Dendritic cell treated with granulocyte-macrophage colony-stimulating factor and Interleukin-4, amounts not matched to agents 40 ng/mL and 50 ng/mL, for 4 days (primary cell): ENCODE measurements around the gene WIPF1.

Source experiments
- H3K27ac Mint-ChIP-seq: one replicate; pipeline ENCODE4 v1.8.0; 2022; ENCODE audit warnings: mild to moderate bottlenecking, mixed read lengths
- H3K27me3 Mint-ChIP-seq: one replicate; pipeline ENCODE4 v1.8.0; 2022; ENCODE audit warnings: mild to moderate bottlenecking, mixed read lengths
- H3K36me3 Mint-ChIP-seq: one replicate; pipeline ENCODE4 v1.8.0; 2022; ENCODE audit warnings: low read depth, mixed read lengths
- H3K4me1 Mint-ChIP-seq: one replicate; pipeline ENCODE4 v1.8.0; 2022; ENCODE audit warnings: low read depth, mixed read lengths
- H3K4me3 Mint-ChIP-seq: one replicate; pipeline ENCODE4 v1.8.0; 2022; ENCODE audit warnings: mild to moderate bottlenecking, moderate library complexity, mixed read lengths
- H3K9me3 Mint-ChIP-seq: one replicate; pipeline ENCODE4 v1.8.0; 2022; ENCODE audit warnings: mixed read lengths
- intact Hi-C: fragments of 100-400 bp; cut with micrococcal nuclease; formaldehyde crosslinking; loops from one replicate; pipeline ENCODE4 v1.15.0; 2022

The WIPF1 gene

GRCh38 chr2:174546519-174547506, 50.8 kb downstream of the WIPF1 start:
- no peak overlapping the region for H3K27ac Mint-ChIP-seq

GRCh38 chr2:174545240-174545639, 52.4 kb downstream of the WIPF1 start:
- Mint-ChIP-seq H3K27me3 (peaks cover 20% of the 10 kb centered on the region), H3K9me3 (no peaks in the 10 kb centered on the region), H3K4me1 (peaks cover 6% of the 10 kb centered on the region), H3K4me3 (no peak overlapping the region), H3K27ac (no peak overlapping the region), H3K36me3 (no peaks in the 10 kb centered on the region)
- intact Hi-C loops: no loop called here

More at GRCh38 chr2:174546519-174547506, 50.8 kb downstream of the WIPF1 start:
- peaks cover 6% of the 10 kb centered on the region for H3K4me1 Mint-ChIP-seq
- no peaks in the 10 kb centered on the region for H3K9me3 Mint-ChIP-seq
- intact Hi-C loops: loop anchor here (1.0 kb wide), 1 partner anchor 84 kb away; no protein-coding TSS in a partner anchor
- H3K27me3 Mint-ChIP-seq: peaks cover 16% of the 10 kb centered on the region
- H3K4me3 Mint-ChIP-seq: no peak overlapping the region
- no peaks in the 10 kb centered on the region for H3K36me3 Mint-ChIP-seq

GRCh38 chr2:174544802-174545201, 52.8 kb downstream of the WIPF1 start:
- H3K27me3 Mint-ChIP-seq: peaks cover 20% of the 10 kb centered on the region
- H3K36me3 Mint-ChIP-seq: no peaks in the 10 kb centered on the region
- H3K9me3 Mint-ChIP-seq: no peaks in the 10 kb centered on the region
- H3K4me3 Mint-ChIP-seq: no peak overlapping the region
- intact Hi-C loops: no loop called here
- no peak overlapping the region for H3K27ac Mint-ChIP-seq
- H3K4me1 Mint-ChIP-seq: peaks cover 6% of the 10 kb centered on the region

- intact Hi-C loops: no loop called here
- H3K36me3 Mint-ChIP-seq: no peaks in the 10 kb centered on the region
- H3K4me1 Mint-ChIP-seq: peaks cover 12% of the 10 kb centered on the region
- no peak overlapping the region for H3K4me3 Mint-ChIP-seq
- H3K27ac Mint-ChIP-seq: no peak overlapping the region
- H3K27me3 Mint-ChIP-seq: peaks cover 20% of the 10 kb centered on the region
- no peaks in the 10 kb centered on the region for H3K9me3 Mint-ChIP-seq
Observed at GRCh38 chr2:174544156-174544555, 53.4 kb downstream of the WIPF1 start.

- Mint-ChIP-seq H3K36me3 (no peaks in the 10 kb centered on the region), H3K27ac (no peak overlapping the region), H3K27me3 (peaks cover 38% of the 10 kb centered on the region), H3K9me3 (no peaks in the 10 kb centered on the region), H3K4me1 (peaks cover 6% of the 10 kb centered on the region), H3K4me3 (no peak overlapping the region)
- intact Hi-C loops: no loop called here
Observed at GRCh38 chr2:174540893-174541292, 56.7 kb downstream of the WIPF1 start.

GRCh38 chr2:174535757-174536703, 61.6 kb downstream of the WIPF1 start:
- Mint-ChIP-seq H3K9me3 (no peaks in the 10 kb centered on the region), H3K4me1 (peaks cover 6% of the 10 kb centered on the region), H3K4me3 (no peak overlapping the region), H3K27me3 (peaks cover 22% of the 10 kb centered on the region), H3K36me3 (no peaks in the 10 kb centered on the region), H3K27ac (no peak overlapping the region)
- intact Hi-C loops: no loop called here

- no peak overlapping the region for H3K27ac Mint-ChIP-seq
Observed at GRCh38 chr2:174535083-174535482, 62.5 kb downstream of the WIPF1 start.

GRCh38 chr2:174529916-174530315, 67.7 kb downstream of the WIPF1 start:
- H3K27me3 Mint-ChIP-seq: peaks cover 8% of the 10 kb centered on the region
- intact Hi-C loops: no loop called here
- peaks cover 2% of the 10 kb centered on the region for H3K4me1 Mint-ChIP-seq
- H3K36me3 Mint-ChIP-seq: no peaks in the 10 kb centered on the region
- H3K4me3 Mint-ChIP-seq: no peak overlapping the region
- peaks cover 11% of the 10 kb centered on the region for H3K9me3 Mint-ChIP-seq
- no peak overlapping the region for H3K27ac Mint-ChIP-seq

More at GRCh38 chr2:174535083-174535482, 62.5 kb downstream of the WIPF1 start:
- Mint-ChIP-seq H3K4me1 (peaks cover 6% of the 10 kb centered on the region), H3K36me3 (no peaks in the 10 kb centered on the region), H3K4me3 (no peak overlapping the region), H3K9me3 (no peaks in the 10 kb centered on the region), H3K27me3 (peaks cover 22% of the 10 kb centered on the region)
- intact Hi-C loops: no loop called here

GRCh38 chr2:174527959-174528358, 69.6 kb downstream of the WIPF1 start:
- no peak overlapping the region for H3K4me3 Mint-ChIP-seq
- peaks cover 8% of the 10 kb centered on the region for H3K27me3 Mint-ChIP-seq
- peaks cover 20% of the 10 kb centered on the region for H3K9me3 Mint-ChIP-seq
- no peak overlapping the region for H3K27ac Mint-ChIP-seq
- H3K4me1 Mint-ChIP-seq: peaks cover 21% of the 10 kb centered on the region
- H3K36me3 Mint-ChIP-seq: peaks cover 6% of the 10 kb centered on the region
- intact Hi-C loops: no loop called here

- Mint-ChIP-seq H3K36me3 (peaks cover 6% of the 10 kb centered on the region), H3K27ac (peak overlapping the region; percentile 8), H3K9me3 (peaks cover 20% of the 10 kb centered on the region), H3K27me3 (peaks cover 8% of the 10 kb centered on the region), H3K4me3 (no peak overlapping the region), H3K4me1 (peaks cover 22% of the 10 kb centered on the region)
- intact Hi-C loops: no loop called here
Observed at GRCh38 chr2:174527101-174527721, 70.4 kb downstream of the WIPF1 start.

- peaks cover 6% of the 10 kb centered on the region for H3K36me3 Mint-ChIP-seq
- H3K27me3 Mint-ChIP-seq: peaks cover 14% of the 10 kb centered on the region
- peak overlapping the region; percentile 79 for H3K27ac Mint-ChIP-seq
- H3K9me3 Mint-ChIP-seq: peaks cover 20% of the 10 kb centered on the region
- peaks cover 22% of the 10 kb centered on the region for H3K4me1 Mint-ChIP-seq
- no peak overlapping the region for H3K4me3 Mint-ChIP-seq
- intact Hi-C loops: loop anchor here (5.0 kb wide), 1 partner anchor 37 kb away; the partner anchor contains the start of gene GPR155
Observed at GRCh38 chr2:174524527-174524926, 73.1 kb downstream of the WIPF1 start.

GRCh38 chr2:174522553-174522952, 75.1 kb downstream of the WIPF1 start:
- Mint-ChIP-seq H3K4me1 (peaks cover 24% of the 10 kb centered on the region), H3K9me3 (peaks cover 14% of the 10 kb centered on the region), H3K27ac (peak overlapping the region; percentile 79)

GRCh38 chr2:174518395-174518794, 79.2 kb downstream of the WIPF1 start:
- Mint-ChIP-seq H3K36me3 (no peaks in the 10 kb centered on the region), H3K9me3 (no peaks in the 10 kb centered on the region), H3K27me3 (peaks cover 7% of the 10 kb centered on the region), H3K4me1 (peaks cover 24% of the 10 kb centered on the region), H3K4me3 (no peak overlapping the region), H3K27ac (peak overlapping the region; percentile 19)
- intact Hi-C loops: no loop called here

More at GRCh38 chr2:174522553-174522952, 75.1 kb downstream of the WIPF1 start:
- intact Hi-C loops: loop anchor here (1.0 to 5.0 kb wide), 2 partner anchors 35 to 60 kb away; partner anchors contain the start of gene GPR155
- Mint-ChIP-seq H3K36me3 (peaks cover 6% of the 10 kb centered on the region), H3K27me3 (peaks cover 9% of the 10 kb centered on the region), H3K4me3 (no peak overlapping the region)
